CD4-positive, alpha-beta memory T cell (primary cell): ENCODE data around the gene UBE2S. TPM values are rescaled to one million over a fixed set of nuclear protein-coding genes. Genes with fewer than 3 reads are reported as not detected.

Source experiments
- CTCF ChIA-PET: fragments of 350-600 bp; sonication (Branson Sonifier 250); formaldehyde crosslinking; loops from one replicate; lab custom pipeline; 2021; ENCODE audit warnings: inconsistent platforms; ENCODE audit not compliant: partially characterized antibody; lab: Charles Lee
- POLR2A ChIA-PET: fragments of 350-600 bp; sonication (Branson Sonifier 250); formaldehyde crosslinking; loops from one replicate; lab custom pipeline; 2021; ENCODE audit not compliant: partially characterized antibody; lab: Charles Lee
- DNase-seq, 5 donors: peaks; one replicate each; pipeline versions ENCODE4 v3.0.0 to v3.0.0-alpha.2; 2020 to 2022; ENCODE audit warnings: mixed read lengths in 1 of 5
- H3K27ac ChIP-seq: one replicate; pipeline ENCODE4 v1.7.0; 2013; ENCODE audit warnings: low read depth, low read length
- H3K27me3 ChIP-seq: 2 replicates; pipeline ENCODE4 v1.7.0; 2013; ENCODE audit warnings: mild to moderate bottlenecking, low read length, moderate library complexity; ENCODE audit not compliant: insufficient read depth
- H3K36me3 ChIP-seq: 2 replicates; pipeline ENCODE4 v1.7.0; 2013; ENCODE audit warnings: mild to moderate bottlenecking, low read length, moderate library complexity; ENCODE audit not compliant: insufficient read depth
- H3K4me1 ChIP-seq: 2 replicates; pipeline ENCODE4 v1.7.0; 2013; ENCODE audit warnings: mild to moderate bottlenecking, low read length, moderate library complexity; ENCODE audit not compliant: insufficient read depth
- H3K4me3 ChIP-seq, 2 donors: one replicate each; pipeline ENCODE4 v1.7.0; 2013; ENCODE audit warnings: low read length in 2 of 2, mild to moderate bottlenecking in 1 of 2
- H3K9me3 ChIP-seq, 2 donors: one replicate each; pipeline ENCODE4 v1.7.0; 2013; ENCODE audit warnings: low read length in 2 of 2, control low read depth in 1 of 2; ENCODE audit not compliant: control insufficient read depth in 1 of 2
- H3K27ac Mint-ChIP-seq, 7 donors: one replicate each; pipeline ENCODE4 v1.8.0; 2020 to 2021; ENCODE audit warnings: mixed read lengths in 7 of 7, mild to moderate bottlenecking in 6 of 7, inconsistent platforms in 3 of 7, moderate library complexity in 3 of 7
- H3K27me3 Mint-ChIP-seq, 2 donors: one replicate each; pipeline ENCODE4 v1.8.0; 2020 to 2021; ENCODE audit warnings: mixed read lengths in 2 of 2
- H3K36me3 Mint-ChIP-seq, 2 donors: one replicate each; pipeline ENCODE4 v1.8.0; 2020 to 2021; ENCODE audit warnings: mixed read lengths in 2 of 2, inconsistent platforms in 1 of 2, mild to moderate bottlenecking in 1 of 2
- H3K4me1 Mint-ChIP-seq, 4 donors: one replicate each; pipeline ENCODE4 v1.8.0; 2020 to 2021; ENCODE audit warnings: mixed read lengths in 4 of 4, mild to moderate bottlenecking in 1 of 4
- H3K4me3 Mint-ChIP-seq, 8 donors: one replicate each; pipeline ENCODE4 v1.8.0; 2020 to 2021; ENCODE audit warnings: mixed read lengths in 8 of 8, mild to moderate bottlenecking in 7 of 8, moderate library complexity in 6 of 8, inconsistent platforms in 3 of 8
- H3K9me3 Mint-ChIP-seq, 8 donors: one replicate each; pipeline ENCODE4 v1.8.0; 2020 to 2021; ENCODE audit warnings: mixed read lengths in 8 of 8, mild to moderate bottlenecking in 5 of 8, inconsistent platforms in 3 of 8, moderate library complexity in 1 of 8
- intact Hi-C: fragments of 100-400 bp; cut with micrococcal nuclease; formaldehyde crosslinking; loops from one replicate; pipeline ENCODE4 v1.15.1; 2023
- polyA plus RNA-seq, 2 donors: library from polyadenylated mRNA; unstranded; fragments of 300-500 nt; fragmentation: Illumina TruSeq; gene quantifications; one replicate each; pipeline ENCODE4 v1.2.3, GENCODE V29; 2021
- total RNA-seq, 2 experiments: library from RNA; stranded (reverse); gene quantifications; one replicate each; pipeline ENCODE4 v1.2.3, GENCODE V29; 2021

The UBE2S gene
- total and polyA plus RNA-seq, 4 experiments from 2014 or later = 18.0 to 25.4 (median 22.9) TPM

DNA sequence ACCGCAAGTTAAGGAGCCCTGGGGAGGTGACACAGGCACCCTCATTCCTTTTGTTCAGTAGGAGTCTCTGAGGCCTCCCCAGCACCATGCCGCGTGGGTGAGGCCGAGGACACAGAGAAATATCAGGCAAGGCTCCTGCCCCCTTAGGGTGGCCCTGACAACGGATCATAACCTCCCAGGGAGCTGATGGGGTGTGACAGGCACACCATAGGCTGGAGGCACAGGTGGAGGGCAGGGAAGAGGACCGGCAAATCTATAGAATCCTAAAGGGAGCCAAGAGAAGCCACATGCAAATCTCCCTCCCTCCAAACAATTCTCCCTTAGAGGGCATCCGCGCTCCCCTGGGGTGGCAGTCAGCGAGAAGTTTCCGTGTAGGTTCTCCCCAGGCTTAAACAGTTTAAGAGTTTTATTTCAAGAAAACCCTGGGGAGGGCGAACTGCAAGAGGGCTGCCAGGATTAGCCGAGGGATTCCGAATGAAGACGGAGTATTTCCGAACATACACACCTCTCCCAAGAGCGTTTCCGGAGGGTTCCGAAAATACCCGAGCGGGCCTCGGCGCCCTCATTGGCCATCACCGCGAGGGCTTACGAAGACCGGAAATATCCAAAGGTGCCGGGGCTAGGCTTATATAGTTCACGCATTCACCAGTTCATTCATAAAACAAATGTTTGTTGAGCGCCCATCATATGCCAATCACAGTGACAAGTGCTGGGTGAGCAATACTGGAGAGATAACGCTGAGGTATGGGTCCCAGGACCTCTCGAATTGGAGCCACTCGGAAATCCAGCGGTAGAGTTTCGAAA, 22.5 kb downstream of the UBE2S start:
- H3K27me3 ChIP-seq = no peaks in the 10 kb centered on the region
- CTCF ChIA-PET = interaction anchor here (1.0 to 3.0 kb wide), 11 partner anchors 24 to 248 kb away, joined by 3 to 31 read pairs (median 5); partner anchors contain the start of genes KMT5C and PPP6R1
- intact Hi-C loops = loop anchor here (1.0 to 10.0 kb wide), 8 partner anchors 23 to 240 kb away; partner anchors contain the start of genes HSPBP1, KMT5C, PPP6R1 and ZNF784

DNA sequence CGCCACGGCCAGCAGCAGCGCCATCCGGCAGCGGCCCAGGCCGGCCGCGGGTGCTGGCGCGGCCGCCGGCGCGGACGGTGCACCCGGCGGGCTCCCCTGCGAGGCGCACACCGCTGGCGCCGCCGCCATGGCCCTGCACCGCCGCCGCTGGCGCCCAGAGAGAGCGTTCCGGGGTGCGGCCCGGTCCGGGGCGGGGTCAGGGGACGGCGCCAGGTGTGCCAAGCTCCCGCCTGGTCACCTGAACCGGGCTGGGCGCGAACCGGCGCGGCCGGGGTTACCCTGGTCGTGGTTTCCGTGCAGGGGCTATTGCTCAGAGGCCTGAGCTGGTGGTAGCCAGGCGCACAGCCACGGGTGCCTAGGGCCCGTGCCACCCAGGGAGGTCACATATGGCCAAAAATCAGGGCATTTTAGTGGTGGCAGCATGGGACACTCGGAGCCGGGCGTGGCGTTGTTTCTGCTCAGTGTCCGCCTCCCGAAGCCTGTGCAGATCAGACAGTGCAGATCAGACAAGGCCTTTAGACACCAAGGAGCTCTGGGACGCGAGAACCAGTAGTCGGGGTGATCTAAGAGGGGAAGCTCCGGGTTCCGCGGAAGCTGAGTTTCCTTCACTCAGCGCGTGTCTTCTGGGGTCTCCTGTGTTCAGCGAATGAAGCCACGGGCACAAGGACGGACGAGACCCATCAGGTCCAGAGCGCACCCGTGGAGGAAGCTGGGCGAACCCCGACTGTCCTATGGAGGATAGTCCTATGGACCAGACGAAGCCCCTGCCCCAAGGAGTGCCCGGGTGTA, 23.3 kb downstream of the UBE2S start, which contains the start of gene TMEM238:
Gene TMEM238, minus strand, starts transcription at position 162 of the 789 bp plus-strand sequence. Its CDS starts 33 bp downstream, at position 129.
- Mint-ChIP-seq H3K36me3 (peaks cover 15 to 42% of the 10 kb centered on the region in 2 donors), H3K4me3 (peak within 1 kb of the TSS; percentile 99 to 100 (median 100)), H3K27me3 (no peaks in the 10 kb centered on the region), H3K27ac (peak within 1 kb of the TSS; percentile 98 to 100 (median 99)), H3K9me3 (peaks cover 0 to 9% (median 0%) of the 10 kb centered on the region in 8 donors), H3K4me1 (peaks cover 31 to 74% (median 52%) of the 10 kb centered on the region in 4 donors)
- intact Hi-C loops = loop anchor here (2.0 to 10.0 kb wide), 2 partner anchors 92 to 240 kb away; partner anchors contain the start of gene ZNF784
- H3K4me3 ChIP-seq = peak within 1 kb of the TSS; percentile 49 to 88
- ChIA-PET CTCF (interaction anchor here (0.9 to 3.0 kb wide), 13 partner anchors 25 to 249 kb away, joined by 3 to 31 read pairs (median 5); partner anchors contain the start of genes HSPBP1, KMT5C and PPP6R1), POLR2A (interaction anchor here (0.7 to 12.9 kb wide), 29 partner anchors 9 to 304 kb away, joined by 3 to 247 read pairs (median 4); partner anchors contain the start of genes HSPBP1, IL11, ISOC2 and KMT5C)
- H3K27ac ChIP-seq = peak within 1 kb of the TSS; percentile 94
- peak; percentile 36 to 53 (median 43) for DNase-seq
- peaks cover 26% of the 10 kb centered on the region for H3K36me3 ChIP-seq
- H3K27me3 ChIP-seq = no peaks in the 10 kb centered on the region
- H3K9me3 ChIP-seq = no peaks in the 10 kb centered on the region
- H3K4me1 ChIP-seq = peaks cover 52% of the 10 kb centered on the region

More for the DNA sequence above, 22.5 kb downstream of the UBE2S start:
- Histone ChIP-seq H3K9me3 (no peaks in the 10 kb centered on the region), H3K36me3 (peaks cover 28% of the 10 kb centered on the region), H3K27ac (peak overlapping the region; percentile 94), H3K4me3 (peak overlapping the region; percentile 49 to 88), H3K4me1 (peaks cover 60% of the 10 kb centered on the region)
- Mint-ChIP-seq H3K9me3 (peaks cover 0 to 9% (median 0%) of the 10 kb centered on the region in 8 donors), H3K4me3 (peak overlapping the region; percentile 99 to 100 (median 100)), H3K4me1 (peaks cover 36 to 82% (median 59%) of the 10 kb centered on the region in 4 donors), H3K36me3 (peaks cover 21 to 48% of the 10 kb centered on the region in 2 donors), H3K27me3 (no peaks in the 10 kb centered on the region), H3K27ac (peak overlapping the region; percentile 98 to 100 (median 99))
- DNase-seq = peak; percentile 96 to 98 (median 96)
- POLR2A ChIA-PET = interaction anchor here (0.9 to 12.9 kb wide), 22 partner anchors 8 to 269 kb away, joined by 3 to 247 read pairs (median 5); partner anchors contain the start of genes HSPBP1, KMT5C, PPP1R12C and PPP6R1

DNA sequence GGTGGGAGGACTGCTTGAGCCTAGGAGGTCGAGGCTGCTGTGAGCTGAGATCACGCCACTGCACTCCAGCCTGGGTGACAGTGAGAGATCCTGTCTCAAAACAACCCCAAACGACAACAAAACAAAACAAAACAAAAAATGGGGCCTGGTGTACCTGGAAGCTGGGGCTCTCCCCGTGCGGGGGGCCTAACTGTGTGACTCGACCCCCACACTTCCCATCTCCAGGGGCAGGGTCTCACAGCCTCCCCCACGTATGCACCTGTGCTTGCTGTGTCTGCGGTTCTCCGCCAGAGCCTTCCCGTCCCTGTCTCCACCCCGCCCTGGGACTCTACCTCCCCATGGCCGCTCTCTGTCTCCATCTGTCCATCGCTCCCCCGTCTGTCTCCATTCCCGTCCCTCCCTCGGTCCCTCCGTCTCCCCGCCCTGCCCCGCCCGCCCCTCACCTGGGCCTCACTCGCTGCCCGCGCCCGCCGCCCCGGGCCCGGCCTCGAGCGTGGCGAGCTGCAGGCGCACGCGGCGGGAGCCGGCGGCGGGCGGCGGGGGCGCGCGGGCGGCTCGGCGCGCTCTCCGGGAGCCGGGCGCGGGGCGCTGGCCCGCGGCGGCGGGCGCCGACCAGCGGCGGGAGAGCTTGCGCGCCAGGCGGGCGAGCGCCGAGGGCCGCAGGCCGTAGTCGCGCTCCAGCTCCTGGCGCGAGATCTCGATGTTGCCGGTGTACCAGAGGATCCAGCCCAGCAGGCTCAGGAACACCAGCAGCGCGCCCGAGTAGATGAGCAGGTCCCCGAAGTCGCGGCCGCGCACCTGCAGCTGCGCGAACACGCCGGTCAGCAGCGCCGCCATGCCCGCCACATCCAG, 24.1 kb downstream of the UBE2S start:
- CTCF ChIA-PET = interaction anchor here (0.9 to 3.0 kb wide), 13 partner anchors 37 to 248 kb away, joined by 3 to 31 read pairs (median 4); partner anchors contain the start of genes HSPBP1, KMT5C and PPP6R1
- peak; percentile 35 to 57 (median 50) for DNase-seq
- POLR2A ChIA-PET = interaction anchor here (0.6 to 12.9 kb wide), 25 partner anchors 10 to 303 kb away, joined by 3 to 247 read pairs (median 5); partner anchors contain the start of genes HSPBP1, IL11, ISOC2 and KMT5C
- H3K4me1 ChIP-seq = peaks cover 44% of the 10 kb centered on the region
- Mint-ChIP-seq H3K9me3 (peaks cover 0 to 9% (median 0%) of the 10 kb centered on the region in 8 donors), H3K27ac (peak overlapping the region in 6 of 7 donors; percentile 74 to 93 (median 90)), H3K4me1 (peaks cover 26 to 66% (median 46%) of the 10 kb centered on the region in 4 donors), H3K36me3 (peaks cover 15 to 34% of the 10 kb centered on the region in 2 donors), H3K27me3 (no peaks in the 10 kb centered on the region), H3K4me3 (peak overlapping the region; percentile 81 to 89 (median 86))
- no peaks in the 10 kb centered on the region for H3K9me3 ChIP-seq
- intact Hi-C loops = loop anchor here (2.0 to 10.0 kb wide), 2 partner anchors 91 to 241 kb away; partner anchors contain the start of gene ZNF784
- H3K27me3 ChIP-seq = no peaks in the 10 kb centered on the region
- no peak overlapping the region for H3K27ac ChIP-seq
- peak overlapping the region in 1 of 2 donors; percentile 40 for H3K4me3 ChIP-seq
- peaks cover 18% of the 10 kb centered on the region for H3K36me3 ChIP-seq

DNA sequence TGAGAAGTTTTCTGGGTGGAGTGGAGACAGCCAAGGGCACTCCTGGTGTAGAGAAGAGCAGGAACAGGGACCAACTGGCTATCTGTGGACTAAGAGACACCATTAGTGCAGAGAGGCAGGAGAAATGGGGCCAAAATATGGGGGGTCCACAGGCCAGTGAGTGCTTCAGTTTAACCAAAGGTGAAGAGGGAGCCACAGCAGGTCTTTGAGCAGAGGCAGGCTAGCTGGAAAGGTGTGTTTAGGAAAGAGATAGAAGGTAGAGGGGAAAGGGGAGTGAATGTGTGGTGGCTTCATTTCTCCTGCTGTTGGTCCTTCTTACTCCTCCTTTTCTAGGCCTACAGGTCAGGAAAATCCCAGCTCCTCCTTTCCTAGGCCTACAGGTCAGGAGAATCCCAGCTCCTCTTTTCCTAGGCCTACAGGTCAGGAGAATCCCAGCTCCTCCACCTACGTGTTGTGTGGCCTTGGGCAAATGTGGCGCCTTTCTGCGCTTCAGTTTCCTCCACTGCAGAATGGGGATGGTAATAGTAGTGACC, 25.0 kb downstream of the UBE2S start:
- no peak overlapping the region for H3K4me3 ChIP-seq
- Mint-ChIP-seq H3K27ac (peak overlapping the region; percentile 24 to 74 (median 47)), H3K4me3 (peak overlapping the region; percentile 81 to 89 (median 86)), H3K36me3 (peaks cover 13 to 26% of the 10 kb centered on the region in 2 donors), H3K27me3 (no peaks in the 10 kb centered on the region), H3K9me3 (peaks cover 0 to 9% (median 0%) of the 10 kb centered on the region in 8 donors), H3K4me1 (peaks cover 23 to 57% (median 37%) of the 10 kb centered on the region in 4 donors)
- POLR2A ChIA-PET = interaction anchor here (1.6 to 12.9 kb wide), 7 partner anchors 11 to 127 kb away, joined by 5 to 247 read pairs (median 29); partner anchors contain the start of genes KMT5C, UBE2S and ZNF628
- H3K27me3 ChIP-seq = no peaks in the 10 kb centered on the region
- H3K27ac ChIP-seq = no peak overlapping the region
- no peak for DNase-seq
- H3K9me3 ChIP-seq = no peaks in the 10 kb centered on the region
- H3K4me1 ChIP-seq = peaks cover 35% of the 10 kb centered on the region
- CTCF ChIA-PET = interaction anchor here (1.0 to 3.0 kb wide), 4 partner anchors 44 to 242 kb away, joined by 3 to 31 read pairs (median 13); partner anchors contain the start of gene KMT5C
- H3K36me3 ChIP-seq = peaks cover 9% of the 10 kb centered on the region
- intact Hi-C loops = loop anchor here (10.0 kb wide), 1 partner anchor 242 kb away; the partner anchor contains the start of gene ZNF784

DNA sequence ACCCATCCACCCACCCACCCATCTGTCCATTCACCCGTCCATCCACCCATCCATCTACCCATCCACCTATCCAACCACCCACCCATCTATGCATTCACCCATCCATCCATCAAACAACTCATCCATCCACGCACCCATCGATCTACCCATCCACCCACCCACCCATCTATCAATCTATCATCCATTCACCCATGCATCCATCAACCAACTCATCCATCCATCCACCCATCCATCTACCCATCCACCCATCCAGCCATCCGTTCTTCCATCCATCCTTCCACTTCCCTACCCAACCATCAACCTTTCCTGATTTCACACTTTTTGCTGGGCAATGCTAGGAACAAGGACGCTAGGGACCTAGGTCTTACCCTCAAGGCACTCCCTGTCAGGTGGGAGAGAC, 25.6 kb downstream of the UBE2S start:
- H3K27me3 ChIP-seq = no peaks in the 10 kb centered on the region
- ChIA-PET CTCF (interaction anchor here (3.0 kb wide), 1 partner anchor 44 kb away, joined by 23 read pairs; the partner anchor contains the start of gene KMT5C), POLR2A (no interaction called here)
- peaks cover 3% of the 10 kb centered on the region for H3K36me3 ChIP-seq
- peak in 1 of 5 donors; percentile 9 for DNase-seq
- H3K9me3 ChIP-seq = no peaks in the 10 kb centered on the region
- intact Hi-C loops = loop anchor here (10.0 kb wide), 1 partner anchor 243 kb away; the partner anchor contains the start of gene ZNF784
- Mint-ChIP-seq H3K4me3 (peak overlapping the region in 7 of 8 donors; percentile 44 to 89 (median 71)), H3K36me3 (peaks cover 10 to 21% of the 10 kb centered on the region in 2 donors), H3K27ac (peak overlapping the region in 3 of 7 donors; percentile 55 to 66 (median 62)), H3K4me1 (peaks cover 18 to 51% (median 31%) of the 10 kb centered on the region in 4 donors), H3K27me3 (no peaks in the 10 kb centered on the region), H3K9me3 (peaks cover 0 to 9% (median 0%) of the 10 kb centered on the region in 8 donors)
- no peak overlapping the region for H3K4me3 ChIP-seq
- H3K4me1 ChIP-seq = peaks cover 29% of the 10 kb centered on the region
- H3K27ac ChIP-seq = no peak overlapping the region
